ENCODE data around the gene NEGR1.

GRCh38 chr1:71422221-71422620 lies 860.1 kb downstream of the NEGR1 start:
- TF ChIP-seq CTCF (IDR thresholded peaks at IDR 0.05) = no peak
- no peak for TF ChIP-seq POLR2A (IDR thresholded peaks at IDR 0.05)
- TF ChIP-seq POLR2AphosphoS5 (IDR thresholded peaks at IDR 0.05; ENCODE audit: insufficient read depth in 1 of 2, low read depth in 1 of 2) = no peak
